K562 (cell line): ENCODE data around the gene NRG3. TPM values are rescaled to one million over a fixed set of nuclear protein-coding genes. Genes with fewer than 3 reads are reported as not detected.

Experiments
- FUS ChIP-seq: fragments of 200-400 bp; formaldehyde crosslinking; optimal IDR thresholded peaks from 2 replicates; pipeline ENCODE3; 2017; ENCODE audit warnings: low read depth, low read length
- LCOR ChIP-seq: sonication (generic); formaldehyde crosslinking; IDR thresholded peaks from 2 replicates; pipeline ENCODE4 v1.8.0; 2022; ENCODE audit warnings: mild to moderate bottlenecking, missing genetic modification reagents
- ZBTB11 ChIP-seq, 3 experiments: fragments of 200-800 bp in 1 of 3; fragments of 250-450 bp in 1 of 3; fragments of 450-650 bp in 1 of 3; sonication (Bioruptor Pico) in 1 of 3; sonication (Bioruptor generic) in 1 of 3; formaldehyde crosslinking in 1 of 3; IDR thresholded peaks; 2 replicates each; pipeline versions ENCODE4 v1.6.1 to v1.8.0; 2016 to 2022; ENCODE audit warnings: mild to moderate bottlenecking in 2 of 3, missing genetic modification characterization in 2 of 3, missing compliant biosample characterization in 1 of 3, moderate library complexity in 1 of 3
- ZHX1 ChIP-seq: fragments of 150-350 bp; conservative IDR thresholded peaks from 2 replicates; pipeline ENCODE4 v1.6.1; 2014; ENCODE audit warnings: low read length
- polyA plus RNA-seq, 8 experiments: library from polyadenylated mRNA; depleted of rRNA in 4 of 8; stranded (reverse) in 5 of 8; unstranded in 3 of 8; fragments of >200 nt; fragmentation: Nextera tagmentation in 2 of 8; fragmentation: Illumina TruSeq in 1 of 8; extraction: Ambion mirVana in 2 of 8; extraction: Trizol in 1 of 8; gene quantifications; 2 replicates each; pipeline versions ENCODE4 v1.2.1 to v1.2.3, GENCODE V29; 2011 to 2014; ENCODE audit warnings: inconsistent platforms in 1 of 8, missing spikeins in 1 of 8
- total RNA-seq, 7 experiments: library from RNA; depleted of rRNA in 6 of 7; stranded (reverse); fragments of >200 nt in 6 of 7; fragmentation: Illumina TruSeq in 2 of 7; extraction: Trizol in 2 of 7; gene quantifications; 2 replicates each; pipeline versions ENCODE4 v1.2.1 to v1.2.3, GENCODE V29; 2011 to 2021; ENCODE audit warnings: low replicate concordance in 1 of 7

NRG3 gene
- total and polyA plus RNA-seq, 9 of the 15 experiments (the other 6 are each of a cell fraction or from before 2014, with no cell fraction given): not detected

- TF ChIP-seq ZBTB11 (CRISPR knock-in tag; IDR thresholded peaks at IDR 0.05) (no peak), FUS (no peak), ZHX1 (no peak), LCOR (CRISPR knock-in tag) (no peak)
Measured at GRCh38 chr10:82464966-82465365, 590.0 kb downstream of the NRG3 start (continued).
